Airway epithelial cell (primary cell): Measurements from ENCODE around the gene LRCH4. TPM values are rescaled to one million over a fixed set of nuclear protein-coding genes. Genes with fewer than 3 reads are reported as not detected.

Experiments used
- total RNA-seq: library from RNA; depleted of rRNA; stranded (reverse); fragments of >200 nt; gene quantifications from 2 replicates; pipeline ENCODE4 v1.2.3, GENCODE V29; 2015

The LRCH4 gene
- total RNA-seq = 23.6 and 41.6 TPM in 2 replicates

GRCh38 chr7:100585511-100586265, at the start of gene LRCH4:
Gene LRCH4, minus strand, starts transcription at chr7:100586129. Its CDS starts 29 bp downstream, at chr7:100586100.

GRCh38 chr7:100611983-100612729, 26.2 kb upstream of the LRCH4 start, which contains the start of gene MOSPD3:
Gene MOSPD3, plus strand, starts transcription at chr7:100612540. Its CDS starts 252 bp downstream, at chr7:100612792.

GRCh38 chr7:100586266-100587025, 517 bp upstream of the LRCH4 start, which contains the start of gene FBXO24:
Gene FBXO24, plus strand, starts transcription at chr7:100586328. Its CDS starts 298 bp downstream, at chr7:100586626.

GRCh38 chr7:100573691-100574361, 12.1 kb downstream of the LRCH4 start, which contains the start of gene SAP25:
Gene SAP25, minus strand, starts transcription at chr7:100573900. Its CDS starts 158 bp downstream, at chr7:100573742.

GRCh38 chr7:100538654-100539435, 47.1 kb downstream of the LRCH4 start, which contains the start of gene AGFG2:
Gene AGFG2, plus strand, starts transcription at chr7:100539203. Its CDS starts 144 bp downstream, at chr7:100539347.

Other genes with a start within 250 kb of the LRCH4 start
- gene PILRB, start 228.0 kb downstream of the LRCH4 start, total RNA-seq = 9.0 and 10.6 TPM in 2 replicates
- not detected in 2 replicates for gene PILRA, start 212.6 kb downstream of the LRCH4 start, total RNA-seq
- 2.5 and 6.3 TPM in 2 replicates for gene ZCWPW1, start 157.4 kb downstream of the LRCH4 start, total RNA-seq
- 15.7 and 21.0 TPM in 2 replicates for gene MEPCE, start 156.3 kb downstream of the LRCH4 start, total RNA-seq
- gene PPP1R35, start 149.6 kb downstream of the LRCH4 start, total RNA-seq = 35.0 and 37.2 TPM in 2 replicates
- gene SPACDR, start 121.9 kb downstream of the LRCH4 start, total RNA-seq = 0.14 TPM in 1 of 2 replicates, not detected in the other
- 32.3 and 45.8 TPM in 2 replicates for gene TSC22D4, start 106.9 kb downstream of the LRCH4 start, total RNA-seq
- gene NYAP1, start 102.2 kb downstream of the LRCH4 start, total RNA-seq = 0.65 and 2.1 TPM in 2 replicates
- gene AGFG2, start 46.9 kb downstream of the LRCH4 start, total RNA-seq = 11.7 and 13.3 TPM in 2 replicates
- gene SAP25, start 12.2 kb downstream of the LRCH4 start, total RNA-seq = 0.35 TPM in 1 of 2 replicates, not detected in the other
- 0.21 and 0.28 TPM in 2 replicates for gene FBXO24, start 199 bp upstream of the LRCH4 start, total RNA-seq
- gene PCOLCE, start 16.2 kb upstream of the LRCH4 start, total RNA-seq = 4.6 and 7.0 TPM in 2 replicates
- gene MOSPD3, start 26.4 kb upstream of the LRCH4 start, total RNA-seq = 17.2 and 21.1 TPM in 2 replicates
- 0.05 and 0.71 TPM in 2 replicates for gene TFR2, start 55.4 kb upstream of the LRCH4 start, total RNA-seq
- not detected in 2 replicates for gene ACTL6B, start 70.3 kb upstream of the LRCH4 start, total RNA-seq
- gene GNB2, start 87.6 kb upstream of the LRCH4 start, total RNA-seq = 255 and 264 TPM in 2 replicates
- gene GIGYF1, start 108.1 kb upstream of the LRCH4 start, total RNA-seq = 7.4 and 9.7 TPM in 2 replicates
- gene POP7, start 120.0 kb upstream of the LRCH4 start, total RNA-seq = 39.9 and 54.2 TPM in 2 replicates
- not detected in 2 replicates for gene EPO, start 134.3 kb upstream of the LRCH4 start, total RNA-seq
- not detected in 2 replicates for gene ZAN, start 147.5 kb upstream of the LRCH4 start, total RNA-seq
- gene EPHB4, start 241.4 kb upstream of the LRCH4 start, total RNA-seq = 74.9 and 101 TPM in 2 replicates